ENCODE results near the gene AGPAT4.
"Not testable (repeated sequence)": the region's sequence is repeated elsewhere in the genome, so short reads cannot be mapped to it uniquely, and the experiment has no call there.

Gene AGPAT4, protein sequence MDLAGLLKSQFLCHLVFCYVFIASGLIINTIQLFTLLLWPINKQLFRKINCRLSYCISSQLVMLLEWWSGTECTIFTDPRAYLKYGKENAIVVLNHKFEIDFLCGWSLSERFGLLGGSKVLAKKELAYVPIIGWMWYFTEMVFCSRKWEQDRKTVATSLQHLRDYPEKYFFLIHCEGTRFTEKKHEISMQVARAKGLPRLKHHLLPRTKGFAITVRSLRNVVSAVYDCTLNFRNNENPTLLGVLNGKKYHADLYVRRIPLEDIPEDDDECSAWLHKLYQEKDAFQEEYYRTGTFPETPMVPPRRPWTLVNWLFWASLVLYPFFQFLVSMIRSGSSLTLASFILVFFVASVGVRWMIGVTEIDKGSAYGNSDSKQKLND

DNA sequence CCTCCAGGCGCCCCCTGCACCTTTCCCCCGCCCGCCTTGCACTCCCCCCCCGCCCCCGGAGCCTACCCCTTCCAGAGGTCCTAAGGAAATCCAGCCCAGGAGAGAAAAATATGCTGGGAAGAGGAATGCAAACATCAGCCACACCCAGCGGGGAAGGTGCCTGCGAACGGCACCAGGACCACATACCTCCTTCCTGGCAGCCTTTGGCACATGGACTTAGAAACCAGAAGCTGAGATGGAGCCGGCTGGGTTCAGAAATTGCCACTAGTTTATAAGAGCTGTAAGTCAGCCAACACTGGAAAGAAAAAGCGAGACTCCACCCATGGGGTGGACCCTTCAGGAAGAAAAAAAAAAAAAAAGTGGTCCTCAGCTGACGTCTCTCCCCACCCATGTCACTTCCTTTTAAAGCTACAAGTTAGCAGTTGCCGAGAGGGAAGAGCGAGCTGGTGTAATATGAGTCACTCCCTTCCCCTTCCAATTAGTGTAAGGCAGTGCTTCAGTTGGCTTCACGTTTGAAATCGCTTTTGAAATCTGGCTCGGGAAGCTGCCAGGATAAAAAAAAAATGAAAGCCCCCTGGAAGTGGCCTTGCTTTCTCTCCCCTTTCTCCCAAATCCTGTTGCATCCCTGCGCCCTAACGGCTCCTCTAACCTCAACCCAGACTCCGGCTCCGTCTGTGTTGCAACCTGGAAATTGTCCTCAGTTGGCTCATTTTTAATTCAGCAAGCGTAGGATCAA, at the start of gene AGPAT4:
Gene AGPAT4, minus strand, starts transcription at position 310 of the 736 bp plus-strand sequence. CDS start 41,848 bp downstream, outside the sequence.
- peak; percentile 89 for DNase-seq

DNA sequence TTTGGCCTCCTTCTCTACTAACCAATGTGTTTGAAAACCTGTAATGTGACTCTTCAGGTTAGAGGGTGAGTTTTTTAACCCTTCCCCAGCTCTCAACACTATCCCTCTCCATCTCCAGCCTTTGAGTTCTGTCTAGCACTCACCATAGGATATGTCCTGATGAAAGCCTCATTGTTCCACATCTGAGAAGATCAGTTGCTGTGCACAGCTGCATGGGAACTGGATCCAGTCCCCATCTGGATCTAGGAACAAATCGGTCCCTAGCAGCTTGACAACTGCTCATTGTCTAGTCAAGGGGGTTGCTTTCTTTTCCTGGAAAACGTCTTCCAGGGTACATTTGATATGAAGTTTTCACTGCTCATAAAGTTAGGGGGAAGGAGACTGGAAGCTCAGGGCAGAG, 45.4 kb upstream of the AGPAT4 start:
- no peak for DNase-seq

DNA sequence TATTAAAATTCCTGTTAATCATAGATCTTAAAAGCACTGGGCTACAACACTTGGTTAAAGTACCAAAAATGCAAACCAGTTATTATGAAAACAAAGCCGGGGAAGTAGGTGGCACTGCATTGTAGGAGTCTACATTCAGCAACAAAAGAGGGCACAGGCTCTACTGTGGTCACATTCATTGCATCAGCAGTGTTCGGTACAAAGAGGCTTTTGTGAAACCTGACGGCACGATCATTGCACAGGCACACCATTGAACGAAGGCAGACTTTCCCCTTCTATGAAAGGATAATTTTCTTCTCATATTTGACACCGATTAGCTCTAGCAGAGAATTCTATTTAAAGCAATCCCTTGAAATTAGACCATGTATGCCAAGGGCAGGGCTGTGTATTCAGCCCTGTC, 44.6 kb upstream of the AGPAT4 start:
- DNase-seq = peak; percentile 27

DNA sequence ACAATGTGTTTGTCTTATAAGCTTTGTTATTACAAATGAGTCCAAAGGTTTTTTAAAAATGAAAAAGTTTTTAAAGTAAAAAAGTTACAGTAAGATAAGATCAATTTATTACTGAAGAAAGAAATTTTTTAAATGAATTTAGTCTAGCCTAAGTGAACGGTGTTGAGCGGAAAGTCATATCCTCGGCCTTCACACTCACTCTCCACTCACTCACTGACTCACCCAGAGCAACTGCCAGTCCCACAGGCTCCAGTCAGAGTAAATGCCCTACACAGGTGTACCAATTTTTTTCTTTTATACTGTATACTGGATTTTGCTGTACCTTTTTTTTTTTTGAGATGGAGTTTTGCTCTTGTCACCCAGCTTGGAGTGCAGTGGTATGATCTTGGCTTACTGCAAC, 42.7 kb upstream of the AGPAT4 start:
- DNase-seq = no peak

DNA sequence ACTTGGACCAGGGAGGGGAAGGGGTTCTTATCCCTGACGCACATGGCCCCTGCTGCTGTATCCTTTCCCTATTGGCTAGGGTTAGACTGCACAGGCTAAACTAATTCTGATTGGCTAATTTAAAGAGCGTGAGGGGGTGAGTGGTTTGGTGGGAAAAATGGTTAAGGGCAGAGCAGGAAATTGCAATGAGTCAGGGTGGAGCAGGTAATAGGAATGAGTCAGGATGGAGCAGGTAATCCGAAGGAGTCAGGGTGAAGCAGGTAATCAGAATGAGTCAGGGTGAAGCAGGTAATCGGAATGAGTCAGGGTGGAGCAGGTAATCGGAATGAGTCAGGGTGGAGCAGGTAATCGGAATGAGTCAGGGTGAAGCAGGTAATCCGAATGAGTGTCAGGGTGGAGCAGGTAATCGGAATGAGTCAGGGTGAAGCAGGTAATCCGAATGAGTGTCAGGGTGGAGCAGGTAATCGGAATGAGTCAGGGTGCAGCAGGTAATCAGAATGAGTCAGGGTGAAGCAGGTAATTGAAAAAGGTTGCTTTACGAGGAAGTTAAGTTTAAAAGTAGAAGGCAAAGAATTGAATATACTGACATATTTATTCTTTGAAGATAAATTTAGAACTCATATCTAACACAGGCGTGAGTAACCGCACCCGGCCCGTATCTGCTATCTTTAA, 41.5 kb upstream of the AGPAT4 start:
- DNase-seq = not testable (repeated sequence)

DNA sequence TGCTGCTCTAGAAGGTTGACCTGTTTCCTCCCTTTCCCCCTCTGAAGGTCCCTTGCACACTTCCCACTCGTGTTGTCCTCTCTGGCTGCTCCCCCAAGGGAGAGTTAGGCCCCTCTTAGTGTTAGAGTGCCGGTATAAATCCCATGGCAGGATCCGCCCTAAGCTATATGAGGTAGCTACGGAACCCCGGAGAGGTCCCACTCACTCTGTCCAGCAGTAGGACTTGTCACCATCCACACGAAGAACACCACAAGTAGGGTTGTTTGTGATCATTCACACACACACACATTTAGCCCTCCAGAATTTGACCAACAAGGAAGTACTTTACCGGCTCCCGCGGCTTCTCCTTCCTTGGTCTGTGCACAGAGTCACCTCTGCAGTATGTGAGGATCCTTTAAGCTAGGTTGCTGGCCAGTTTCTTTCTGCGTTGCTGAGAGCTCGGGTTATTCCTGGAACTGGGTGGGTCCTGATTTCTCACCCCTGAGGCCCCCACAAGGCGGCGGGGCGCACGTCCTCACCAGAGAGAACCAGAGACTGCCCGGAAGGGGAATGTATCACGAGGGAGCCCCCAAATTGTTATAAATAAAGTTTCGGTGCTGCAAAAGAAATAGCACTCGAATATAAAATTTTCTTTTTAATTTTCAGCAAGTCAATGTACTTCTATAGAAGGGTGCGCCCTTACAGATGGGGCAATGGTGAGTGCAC, 40.8 kb upstream of the AGPAT4 start:
- DNase-seq = not testable (repeated sequence)

DNA sequence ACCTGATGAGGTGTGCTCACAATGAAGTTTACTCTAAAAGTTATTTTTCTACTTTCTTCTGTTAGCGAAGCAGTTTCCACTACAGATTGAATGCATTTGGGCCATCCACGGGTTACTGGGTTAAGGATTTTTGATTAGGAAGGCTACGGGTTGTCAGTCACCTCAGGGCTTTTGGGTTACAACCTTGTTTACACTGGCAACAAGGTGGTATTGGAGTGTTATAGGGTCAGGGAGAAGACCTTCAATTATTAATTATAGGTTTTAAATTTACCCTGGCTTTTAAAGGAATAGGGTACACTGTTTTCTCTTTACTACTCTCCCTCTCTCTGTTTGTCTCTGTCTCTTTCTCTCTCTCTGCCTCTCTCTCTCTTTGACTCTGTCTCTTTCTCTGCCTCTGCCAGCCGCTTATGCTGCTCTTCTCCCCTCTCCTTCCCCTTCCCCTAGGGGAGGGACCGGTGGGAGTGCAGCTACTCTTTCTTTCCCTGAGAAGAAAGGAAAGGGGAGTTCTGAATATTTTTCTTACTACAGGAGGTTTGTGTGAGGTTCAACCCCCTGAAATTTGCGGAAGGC, 40.2 kb upstream of the AGPAT4 start:
- DNase-seq = no peak

DNA sequence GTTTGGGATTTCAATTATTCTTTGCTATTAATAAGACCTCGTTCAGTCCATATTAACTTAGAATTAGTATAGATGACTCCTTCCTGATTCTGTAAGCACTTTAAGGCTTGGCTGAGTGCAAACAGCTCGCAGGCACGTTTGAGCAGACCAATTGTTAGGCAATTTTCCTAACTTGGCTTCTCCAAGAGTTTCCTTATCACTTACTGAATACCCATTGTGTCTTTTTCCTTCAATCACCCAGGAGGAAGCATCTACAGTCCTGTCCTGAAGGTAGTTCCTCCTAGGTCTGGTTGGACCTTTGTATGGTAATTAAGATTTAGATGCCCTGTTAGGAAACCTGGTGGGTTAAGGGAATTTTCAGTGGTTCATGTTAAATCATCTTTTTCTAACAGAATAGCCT, 39.6 kb upstream of the AGPAT4 start:
- not testable (repeated sequence) for DNase-seq

DNA sequence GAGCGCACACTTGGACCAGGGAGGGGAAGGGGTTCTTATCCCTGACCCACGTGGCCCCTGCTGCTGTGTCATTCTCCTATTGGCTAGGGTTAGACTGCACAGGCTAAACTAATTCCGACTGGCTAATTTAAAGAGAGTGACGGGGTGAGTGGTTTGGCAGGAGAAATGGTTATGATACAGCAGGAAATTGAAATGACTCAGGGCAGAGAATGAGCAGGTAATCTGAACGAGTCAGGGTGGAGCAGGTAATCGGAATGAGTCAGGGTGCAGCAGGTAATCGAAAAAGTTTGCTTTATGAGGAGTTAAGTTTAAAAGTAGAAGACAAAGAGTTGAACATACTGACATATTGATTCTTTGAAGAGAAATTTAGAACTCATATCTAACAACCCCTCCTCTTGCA, 35.9 kb upstream of the AGPAT4 start:
- not testable (repeated sequence) for DNase-seq

DNA sequence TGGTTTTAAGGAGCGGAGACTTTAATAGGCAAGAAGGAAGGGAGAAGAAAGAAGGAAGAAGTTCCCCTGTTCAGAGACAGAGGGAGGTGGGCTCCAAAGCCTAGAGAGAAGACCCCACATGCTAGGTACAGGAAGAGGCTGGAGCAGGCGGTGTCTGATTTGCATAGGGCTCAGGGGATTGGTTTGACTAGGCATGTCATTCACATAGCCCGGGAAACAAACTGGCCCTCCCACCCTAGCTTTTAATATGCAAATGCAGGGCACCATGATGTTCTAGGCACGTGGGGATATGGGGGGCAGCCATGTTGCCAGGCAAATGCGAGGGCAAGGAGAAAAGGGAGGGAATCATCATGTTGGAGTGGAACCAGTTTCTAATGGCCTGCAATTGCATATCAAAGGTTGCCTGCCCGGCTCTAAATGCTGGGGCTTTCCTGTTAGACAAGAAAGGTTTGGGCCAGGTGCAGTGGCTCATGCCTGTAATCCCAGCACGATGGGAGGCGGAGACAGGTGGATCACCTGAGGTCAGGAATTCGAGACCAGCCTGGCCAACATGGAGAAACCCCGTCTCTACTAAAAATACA, 34.3 kb upstream of the AGPAT4 start:
- no peak for DNase-seq

DNA sequence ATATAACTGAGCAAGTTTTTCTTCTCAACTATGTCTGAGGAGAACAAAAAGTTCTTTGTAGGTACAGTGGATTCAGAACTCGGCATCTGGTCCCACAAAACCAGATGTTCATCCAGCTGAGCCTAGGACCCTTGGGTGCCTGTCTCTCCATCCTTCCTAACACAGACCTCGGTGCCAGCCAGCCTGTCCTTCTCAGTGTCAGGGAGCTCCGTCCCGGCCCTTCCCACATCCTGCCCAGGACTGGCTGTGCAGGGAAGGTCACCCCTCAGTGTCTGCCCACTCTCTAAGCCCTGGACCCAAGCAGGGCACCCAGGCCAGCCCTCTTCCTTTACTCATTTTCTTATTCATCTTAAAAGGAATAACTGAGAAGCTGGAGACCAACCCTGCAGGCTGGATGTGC, 32.0 kb upstream of the AGPAT4 start:
- DNase-seq = no peak

DNA sequence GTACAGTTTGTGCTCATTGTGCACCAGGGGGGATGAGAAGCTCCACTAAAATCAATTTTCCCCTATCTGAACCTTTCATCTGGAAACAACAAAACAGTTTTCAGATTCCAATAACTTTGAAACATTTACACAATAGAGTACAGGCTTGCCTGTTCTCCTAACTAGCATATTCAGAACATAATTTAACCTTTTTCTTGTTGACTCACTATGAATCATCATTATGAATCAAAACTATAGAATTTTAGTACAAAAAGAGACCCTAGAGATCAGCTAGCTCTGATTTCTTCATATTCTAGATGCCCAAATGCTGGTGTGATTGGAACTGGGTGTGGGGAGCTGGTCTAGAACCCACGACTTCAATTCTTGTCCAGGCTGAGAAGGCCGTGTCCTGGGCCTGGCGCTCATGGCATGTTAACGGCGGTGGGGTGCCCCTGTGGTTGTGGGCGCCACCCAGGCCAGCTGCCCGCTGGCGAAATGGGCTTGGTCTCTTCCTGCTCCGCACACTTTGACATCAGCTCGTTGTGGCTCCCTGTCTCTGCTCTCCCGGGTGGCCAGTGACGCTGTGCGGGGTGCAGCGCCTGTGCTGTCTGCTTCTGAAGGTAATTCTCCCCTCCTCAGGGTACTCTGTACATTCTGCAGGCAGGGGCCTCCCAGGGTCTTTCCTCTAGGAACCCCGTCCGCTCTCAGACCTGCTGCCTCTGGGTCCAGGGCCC, 29.9 kb upstream of the AGPAT4 start:
- DNase-seq = no peak

DNA sequence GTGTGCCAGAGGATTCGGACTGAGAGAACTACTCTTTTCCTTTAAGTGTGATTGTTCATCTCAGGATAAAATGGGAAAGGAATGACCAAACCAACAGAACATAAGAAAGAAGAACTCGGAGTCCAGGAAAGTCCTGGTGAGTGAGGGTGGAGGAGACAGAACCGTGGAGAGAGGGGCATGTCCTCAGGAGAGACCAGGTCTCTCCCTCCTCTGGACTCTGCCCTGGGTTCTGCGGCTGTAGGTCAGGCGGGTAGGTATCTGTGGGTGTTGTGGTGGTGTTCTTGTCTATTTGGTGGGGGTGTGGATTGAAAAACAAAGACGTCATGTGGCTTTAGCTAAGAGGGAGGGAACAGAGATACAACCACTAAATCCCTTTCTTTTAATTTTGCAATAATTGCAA, 29.1 kb upstream of the AGPAT4 start:
- DNase-seq = no peak

DNA sequence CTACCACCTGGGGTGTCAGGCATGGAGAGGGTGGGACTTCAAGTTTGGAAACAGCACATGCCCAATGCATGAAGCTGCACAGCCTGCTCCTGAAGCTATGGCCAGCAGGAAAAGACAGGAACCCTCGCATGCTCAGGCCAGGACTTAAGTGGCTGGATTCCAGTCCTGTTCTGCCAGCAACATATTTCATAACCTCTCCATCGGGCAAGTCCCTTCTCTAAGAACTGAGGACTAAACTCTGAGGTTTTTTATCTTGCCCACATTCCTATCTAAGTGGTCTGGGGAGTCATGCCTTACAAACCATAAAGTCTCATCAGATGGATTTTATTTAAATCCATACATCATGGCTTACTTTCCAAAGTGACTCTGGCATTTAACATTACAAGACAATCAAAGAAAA, 27.5 kb upstream of the AGPAT4 start:
- no peak for DNase-seq

DNA sequence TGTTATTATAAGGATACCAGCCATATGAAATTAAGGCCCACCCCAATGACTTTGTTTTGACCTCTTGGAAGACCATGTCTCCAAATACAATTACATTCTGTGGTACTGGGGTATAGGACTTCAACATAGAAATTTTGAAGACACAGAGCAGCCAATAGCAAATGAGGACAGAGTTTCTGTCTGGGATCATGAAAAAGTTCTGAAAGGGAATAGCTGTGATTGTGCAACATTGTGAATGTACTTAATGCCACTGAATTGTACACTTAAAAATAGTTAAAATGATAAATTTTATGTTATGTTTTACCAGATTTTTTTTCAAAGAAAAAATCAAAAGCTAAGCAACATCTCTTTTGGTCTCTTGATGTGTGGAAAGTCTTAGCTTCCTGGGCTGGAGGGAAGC, 27.0 kb upstream of the AGPAT4 start:
- no peak for DNase-seq

DNA sequence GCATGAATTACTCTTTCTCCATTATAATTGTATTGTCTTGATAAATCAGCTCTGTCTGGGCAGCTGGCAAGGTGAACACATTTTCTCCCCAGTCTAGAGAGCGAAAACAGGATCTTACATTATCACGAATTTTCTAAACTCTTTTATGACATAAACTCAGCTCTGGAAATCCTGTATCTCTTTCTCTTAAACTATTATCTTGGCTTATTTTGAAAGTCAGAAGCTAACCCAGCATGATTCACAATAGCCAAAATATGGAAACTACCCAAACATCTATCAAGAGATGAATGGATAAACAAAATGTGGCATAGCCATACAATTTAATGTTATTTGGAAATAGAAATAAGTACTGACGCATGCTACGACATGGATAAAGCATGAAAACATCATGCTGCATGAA, 25.9 kb upstream of the AGPAT4 start:
- no peak for DNase-seq

DNA sequence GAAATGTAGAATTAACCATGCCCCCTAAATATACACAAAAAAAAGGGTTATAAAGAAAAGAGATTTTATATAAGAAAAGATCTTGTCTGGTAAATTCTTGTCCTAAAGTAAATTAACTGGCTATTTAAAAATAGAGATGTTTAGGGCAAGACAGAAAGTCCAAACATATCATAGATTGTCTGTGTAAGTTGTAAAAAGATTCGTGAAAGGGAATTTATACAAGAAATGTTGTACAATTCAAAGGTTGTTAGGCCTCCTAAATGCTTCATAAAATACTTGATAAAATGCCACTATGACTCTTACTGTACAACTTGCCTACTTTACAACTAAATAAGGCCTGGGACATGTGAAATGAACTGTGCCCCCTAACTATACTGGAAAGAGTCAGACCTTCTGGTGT, 21.9 kb upstream of the AGPAT4 start:
- DNase-seq = no peak

DNA sequence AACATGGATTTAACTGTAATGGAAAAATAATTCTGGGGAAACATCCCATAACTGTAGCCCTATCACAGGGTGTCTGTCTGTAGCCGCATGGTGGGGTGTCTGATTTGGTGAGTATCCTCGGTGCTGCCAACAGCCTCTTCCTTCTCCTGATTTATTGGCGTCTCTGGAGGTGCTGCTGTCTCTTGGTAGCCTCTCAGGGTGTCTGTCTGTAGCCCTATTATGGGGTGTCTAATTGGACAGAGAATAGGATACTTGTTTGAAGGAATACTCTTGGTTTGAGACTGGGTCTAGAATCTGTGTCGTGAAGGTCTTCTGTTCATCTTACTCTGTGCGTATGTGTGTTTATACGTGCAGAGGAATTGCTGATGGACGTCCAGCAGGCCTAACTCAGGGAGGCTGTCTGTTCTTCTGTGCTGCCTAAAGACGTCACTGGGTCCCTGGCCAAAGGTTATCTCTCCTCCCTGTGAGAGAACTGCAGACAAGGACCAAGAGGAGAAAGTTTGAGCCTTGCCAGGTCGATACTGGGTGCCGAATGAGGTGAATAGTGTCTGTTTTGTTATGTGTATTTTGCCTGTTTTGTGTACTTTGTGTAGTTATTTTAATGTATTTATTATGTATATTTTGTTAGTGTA, 18.9 kb upstream of the AGPAT4 start:
- no peak for DNase-seq

DNA sequence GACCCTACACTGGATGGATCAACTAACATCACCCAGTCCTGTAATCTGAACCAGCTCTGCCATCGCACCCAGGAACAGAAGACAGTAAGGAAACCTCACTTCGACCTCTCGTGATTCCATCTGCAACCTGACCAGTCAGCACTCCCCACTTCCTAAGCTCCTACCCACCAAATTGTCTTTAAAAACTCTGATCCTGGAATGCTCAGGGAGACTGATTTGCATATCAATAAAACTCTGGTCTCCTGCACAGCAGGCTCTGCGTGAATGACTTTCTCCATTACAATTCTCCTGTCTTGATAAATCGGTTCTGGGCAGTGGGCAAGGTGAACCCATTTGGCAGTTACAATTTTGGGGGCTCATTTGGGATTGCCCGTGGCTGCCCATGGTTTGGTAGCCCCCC, 18.3 kb upstream of the AGPAT4 start:
- peak; percentile 11 for DNase-seq

DNA sequence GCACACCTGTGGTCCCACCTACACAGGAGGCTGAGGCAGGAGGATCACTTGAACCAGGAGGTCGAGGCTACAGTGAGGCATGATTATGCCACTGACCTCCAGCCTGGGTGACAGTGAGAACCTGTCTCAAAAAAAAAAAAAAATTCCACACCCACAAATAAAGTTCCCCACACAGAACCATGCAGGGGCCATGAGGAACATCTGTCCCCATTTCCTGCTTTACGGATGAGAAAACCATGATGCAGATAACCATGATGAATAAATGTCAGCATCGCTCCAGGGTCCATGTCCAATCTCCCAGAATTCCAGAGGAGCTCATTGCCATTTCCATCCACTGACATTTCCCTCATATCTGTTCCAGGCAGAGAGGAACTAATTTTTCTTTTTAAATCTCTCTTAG, 16.9 kb upstream of the AGPAT4 start:
- no peak for DNase-seq

DNA sequence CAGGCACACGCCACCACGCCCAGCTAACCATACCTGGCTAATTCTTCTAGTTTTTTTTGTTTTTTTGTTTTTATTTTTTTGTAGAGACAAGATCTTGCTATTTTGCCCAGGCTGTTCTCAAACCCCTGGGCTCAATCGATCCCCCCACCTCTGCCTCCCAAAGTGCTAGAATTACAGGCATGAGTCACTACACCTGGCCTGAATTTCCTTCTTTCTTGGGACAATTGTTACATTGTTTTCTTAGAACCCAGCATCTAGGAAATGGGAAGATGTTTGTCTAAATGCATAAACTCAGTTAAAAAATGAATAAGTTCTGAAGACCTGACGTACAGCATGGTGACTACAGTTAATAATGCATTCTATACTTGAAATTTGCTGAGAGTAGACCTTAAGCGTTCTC, 10.8 kb upstream of the AGPAT4 start:
- no peak for DNase-seq
